Fibroblast of skin of right quadriceps (primary cell): Measurements from ENCODE around the gene APAF1.

Experiments used
- DNase-seq: peaks from one replicate; pipeline ENCODE4 v3.0.0-alpha.2; 2013

Gene APAF1

DNA sequence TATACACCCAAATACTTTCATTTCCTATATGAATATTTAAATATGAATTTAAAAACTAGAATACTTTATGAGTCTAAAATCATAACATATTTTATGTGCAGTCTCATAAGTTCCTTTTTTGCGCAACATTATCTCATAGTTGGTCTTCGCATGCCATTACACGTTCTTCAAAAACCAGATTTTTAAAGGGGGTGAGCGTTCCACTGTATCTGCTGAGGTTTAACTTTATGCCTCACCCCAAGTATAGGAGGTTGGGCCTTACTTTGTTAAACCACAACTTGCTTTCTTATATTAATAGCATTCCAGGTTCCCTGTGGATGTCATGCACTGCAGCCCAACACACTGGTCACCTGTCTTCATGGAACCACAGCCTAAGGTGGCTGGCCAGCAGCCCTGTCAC, 118.6 kb downstream of the APAF1 start:
- no peak for DNase-seq

DNA sequence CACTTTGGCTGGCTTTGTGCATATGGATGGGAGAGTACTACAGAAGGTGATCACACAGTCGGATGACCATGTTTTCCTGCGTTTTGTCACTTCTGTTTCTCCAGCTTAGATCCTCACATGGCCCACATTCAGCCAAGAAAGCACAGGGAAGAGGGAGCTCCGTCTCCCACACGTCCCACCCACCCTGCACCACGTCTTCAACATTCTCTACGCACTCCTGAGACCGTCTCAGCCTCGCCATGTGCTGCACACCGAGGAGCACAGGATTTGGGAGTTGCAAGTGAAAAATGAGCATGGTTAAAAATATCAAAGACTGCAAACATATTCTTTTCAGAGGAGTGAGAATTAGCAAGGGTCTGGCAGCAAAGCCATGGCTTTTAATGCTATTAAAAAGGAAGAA, 122.2 kb downstream of the APAF1 start:
- no peak for DNase-seq

DNA sequence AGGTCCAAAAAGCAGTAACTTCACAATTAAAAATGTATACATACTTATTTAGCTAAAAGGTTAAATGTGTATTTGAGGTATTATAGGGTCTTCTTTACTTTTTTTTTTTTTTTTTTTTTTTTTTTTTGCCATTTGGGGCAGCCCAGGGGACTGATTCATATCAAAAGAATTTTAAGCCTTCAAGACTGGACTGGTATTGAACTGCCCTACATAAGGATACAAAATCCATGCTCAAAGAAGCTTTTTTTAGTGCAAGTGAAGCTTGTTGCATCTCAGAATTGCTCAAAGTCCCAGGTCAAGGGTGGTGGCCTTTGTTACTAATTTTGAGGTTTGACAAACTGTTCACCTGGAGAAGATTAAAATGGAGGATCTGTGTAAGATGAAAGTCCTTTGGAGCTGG, 124.0 kb downstream of the APAF1 start:
- DNase-seq, result no peak

DNA sequence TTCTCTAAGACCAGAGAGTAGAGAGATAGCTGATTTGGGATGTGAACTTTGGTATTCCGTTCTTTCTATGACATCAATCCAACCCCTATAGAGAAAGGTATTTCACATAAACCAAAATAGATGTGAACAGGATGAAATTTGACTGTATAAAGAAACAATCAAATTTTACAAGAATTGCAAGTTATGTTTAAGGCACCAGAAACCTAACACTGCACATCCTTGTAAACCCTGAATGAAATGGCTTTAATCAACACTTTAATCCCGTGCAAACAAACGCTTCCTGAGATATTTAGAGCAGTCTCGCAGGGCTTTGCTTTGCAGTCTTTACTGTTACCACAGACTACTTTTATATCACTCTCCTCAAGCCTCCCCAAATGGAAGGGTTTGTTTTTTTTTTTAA, 125.1 kb downstream of the APAF1 start:
- no peak for DNase-seq

DNA sequence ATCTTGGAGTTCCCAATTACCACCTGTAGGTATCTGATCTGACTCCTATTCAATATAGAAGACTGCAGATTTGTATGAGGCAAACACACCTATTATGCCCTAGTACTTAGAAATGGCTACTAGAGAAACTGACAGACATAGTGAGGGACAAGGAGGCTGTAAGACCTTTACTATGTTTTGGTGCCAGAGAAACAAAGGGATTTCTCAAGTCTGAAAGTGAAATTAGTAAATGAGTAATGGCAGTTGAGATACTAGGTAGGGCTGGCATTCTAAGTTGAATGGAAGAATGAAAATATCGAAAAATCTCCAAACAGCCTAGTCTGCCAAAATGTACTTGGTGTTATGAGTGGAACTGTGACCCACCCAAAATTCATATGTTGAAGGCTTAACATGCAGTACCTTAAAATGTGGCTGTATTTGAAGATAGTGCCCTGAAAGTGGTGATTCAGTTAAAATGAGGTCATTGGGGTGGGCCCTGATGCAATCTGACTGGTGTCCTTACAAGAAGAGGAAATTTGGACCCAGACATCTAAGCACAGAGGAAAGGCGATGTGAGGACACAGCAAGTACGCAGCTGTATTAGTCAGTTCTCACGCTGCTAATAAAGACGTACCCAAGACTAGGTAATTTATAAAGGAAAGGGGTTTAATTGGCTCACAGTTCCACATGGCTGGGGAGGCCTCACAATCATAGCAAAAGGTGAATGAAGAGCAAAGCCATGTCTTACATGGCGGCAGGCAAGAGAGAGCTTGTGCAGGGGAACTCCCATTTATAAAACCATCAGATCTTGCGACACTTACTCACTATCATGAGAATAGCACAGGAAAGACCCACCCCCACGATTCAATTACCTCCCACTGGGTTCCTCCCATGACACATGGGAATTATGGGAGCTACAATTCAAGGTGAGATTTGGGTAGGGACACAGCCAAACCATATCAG, 127.0 kb downstream of the APAF1 start:
- DNase-seq, result no peak

DNA sequence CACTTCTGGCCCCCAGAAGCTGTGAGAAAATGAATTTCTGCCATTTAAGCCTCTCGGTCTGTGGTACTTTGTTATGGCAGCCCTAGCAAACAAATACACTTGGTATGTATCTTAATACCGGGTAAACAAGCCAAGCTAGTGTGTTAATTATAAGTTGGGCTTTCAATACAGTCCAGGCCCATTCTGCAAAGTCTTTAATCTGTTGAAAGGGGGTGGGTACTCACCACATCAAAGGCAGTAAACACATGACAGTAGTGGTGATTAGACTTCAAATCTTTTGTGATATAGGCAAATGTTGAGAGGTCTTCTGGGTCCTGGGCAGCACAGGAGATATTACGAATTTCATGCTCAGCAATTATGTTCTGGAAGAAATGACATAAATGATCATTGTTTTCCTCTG, 127.7 kb downstream of the APAF1 start:
- DNase-seq, result no peak

DNA sequence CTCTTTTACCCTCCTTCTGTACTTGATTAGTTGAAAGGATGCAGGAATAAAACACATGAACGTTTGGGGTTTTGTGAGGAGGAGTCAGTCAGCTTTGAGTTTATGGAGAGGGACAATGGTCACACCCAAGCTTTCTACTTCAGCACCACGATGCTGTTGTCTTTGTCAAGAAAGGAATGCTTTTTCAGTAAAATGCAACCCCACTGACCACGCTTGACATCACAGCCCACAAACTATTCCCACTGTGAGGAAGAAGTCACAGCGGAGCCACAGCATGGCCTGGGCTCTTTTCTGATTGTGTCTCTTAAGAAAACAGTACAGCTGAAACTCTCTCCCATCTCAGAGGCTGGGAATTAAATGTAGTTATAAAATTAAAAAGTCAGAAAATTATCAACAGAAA, 135.2 kb downstream of the APAF1 start:
- peak; percentile 5 for DNase-seq

DNA sequence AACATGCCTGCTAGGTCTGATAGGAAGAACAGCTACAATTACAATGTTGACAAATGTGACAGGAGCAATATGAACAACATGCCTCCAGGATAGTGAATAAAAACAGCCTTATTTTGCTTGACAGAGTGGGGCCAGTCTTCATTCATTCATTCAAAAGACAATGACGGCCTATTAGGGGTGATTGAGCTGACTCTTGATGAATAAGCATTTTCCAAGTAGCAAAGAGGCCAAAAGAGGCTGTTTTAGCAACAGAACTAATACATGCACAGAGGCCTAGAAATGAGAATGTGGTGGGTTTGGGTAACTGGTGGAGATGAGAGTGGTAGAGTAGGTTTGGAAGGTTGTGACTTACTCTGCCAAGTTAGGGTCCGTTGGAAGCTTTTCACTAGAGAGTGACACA, 138.3 kb downstream of the APAF1 start:
- no peak for DNase-seq
